NCI-H226 (cell line): Measurements from ENCODE around the gene LYRM9.
"Not testable (repeated sequence)": the region's sequence is repeated elsewhere in the genome, so short reads cannot be mapped to it uniquely, and the experiment has no call there.

Experiments used
- DNase-seq: peaks from one replicate; pipeline ENCODE4 v3.0.0-alpha.2; 2015

LYRM9 gene

DNA sequence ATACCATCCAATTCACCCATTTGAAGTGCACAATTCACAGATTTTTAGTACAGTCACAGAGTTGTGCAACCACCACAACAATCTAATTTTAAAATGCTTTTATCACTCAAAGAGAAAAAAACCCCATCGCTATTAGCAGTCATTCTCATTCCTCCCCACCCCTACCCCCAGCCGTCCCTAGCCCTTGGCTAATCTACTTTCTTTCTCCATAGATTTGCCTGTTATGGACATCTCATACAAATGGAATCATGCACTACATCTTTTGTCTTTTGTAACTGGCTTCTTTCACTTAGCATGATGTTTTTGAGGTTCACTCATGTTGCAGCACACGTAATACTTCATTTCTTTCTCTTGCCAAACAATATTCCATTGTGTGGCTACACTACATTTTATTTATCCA is 20.4 kb downstream of the LYRM9 start:
- no peak for DNase-seq

DNA sequence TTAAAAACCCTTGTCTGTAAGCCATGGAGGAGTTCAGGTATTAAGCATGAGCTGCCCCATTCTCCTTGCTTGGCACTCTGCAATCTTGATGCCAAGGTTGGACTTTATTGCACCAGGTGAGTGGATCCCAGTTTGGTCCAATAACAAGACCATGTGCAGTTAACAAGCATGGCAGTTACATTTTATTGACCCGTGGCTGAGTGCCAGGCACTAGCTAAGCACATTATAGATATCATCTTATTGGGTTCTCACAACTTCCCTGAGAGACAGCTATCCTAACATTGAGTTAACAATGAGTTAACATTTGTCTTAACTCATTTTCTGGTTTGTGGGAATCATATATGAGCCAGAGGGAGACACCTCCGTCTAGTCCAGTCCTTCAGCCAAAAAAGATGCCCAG is 21.8 kb downstream of the LYRM9 start:
- no peak for DNase-seq

DNA sequence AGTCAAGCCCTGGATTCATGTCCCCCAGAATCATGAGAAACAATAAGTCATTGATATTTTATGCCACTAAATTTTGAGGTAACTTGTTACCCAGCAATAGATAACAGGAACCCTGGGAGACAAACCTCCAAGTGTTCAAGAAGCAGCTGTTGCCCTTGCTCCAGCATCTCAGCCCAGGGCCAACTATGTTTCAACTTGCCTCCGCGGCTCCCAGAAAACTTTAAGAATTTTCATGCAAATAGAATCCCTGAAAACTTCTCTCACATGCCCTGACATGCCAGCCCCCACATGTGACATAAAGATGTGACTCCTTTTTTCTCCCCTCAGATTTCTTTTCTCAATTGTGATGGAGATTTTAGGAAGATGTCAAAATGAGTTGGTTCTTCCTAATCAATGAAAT is 22.8 kb downstream of the LYRM9 start:
- no peak for DNase-seq

DNA sequence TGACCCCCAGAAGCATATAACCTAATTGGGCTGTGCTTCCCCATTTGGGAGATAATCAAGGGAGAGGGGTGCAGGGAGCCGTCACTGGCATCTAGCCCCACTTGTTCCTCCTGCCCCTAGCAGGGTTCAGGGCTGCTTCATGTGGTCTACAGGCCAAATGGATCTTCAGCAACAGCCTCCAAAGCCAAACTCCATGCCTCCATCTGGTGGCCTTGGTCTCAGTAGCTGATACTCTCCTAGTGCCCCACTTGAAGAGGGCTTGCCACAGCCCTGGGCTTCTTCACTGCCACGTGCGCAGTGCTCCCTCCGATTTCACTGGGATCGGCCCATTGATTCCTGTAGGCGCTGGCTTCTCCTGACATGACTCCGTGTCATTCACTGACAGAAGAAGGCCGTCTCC is 24.6 kb downstream of the LYRM9 start:
- no peak for DNase-seq

DNA sequence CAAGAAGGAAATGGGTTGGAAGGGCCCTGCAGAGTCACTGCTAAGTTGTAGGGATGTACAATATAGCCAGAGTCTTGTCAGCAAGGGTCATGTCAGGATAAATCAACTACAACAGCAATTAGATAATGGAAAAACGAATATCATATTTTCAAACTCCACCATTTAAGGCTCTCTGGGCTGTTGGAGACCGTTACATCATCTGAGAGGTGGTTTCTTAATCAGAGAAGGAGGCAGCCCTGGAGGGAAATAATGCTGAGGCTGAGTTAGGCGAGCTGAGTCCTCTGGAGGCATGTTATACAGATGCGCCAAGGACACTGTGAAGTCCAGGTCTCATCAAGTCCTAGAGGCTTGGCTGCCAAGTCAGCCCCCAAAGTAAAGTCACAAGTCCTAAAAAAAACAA is 30.3 kb downstream of the LYRM9 start:
- no peak for DNase-seq

DNA sequence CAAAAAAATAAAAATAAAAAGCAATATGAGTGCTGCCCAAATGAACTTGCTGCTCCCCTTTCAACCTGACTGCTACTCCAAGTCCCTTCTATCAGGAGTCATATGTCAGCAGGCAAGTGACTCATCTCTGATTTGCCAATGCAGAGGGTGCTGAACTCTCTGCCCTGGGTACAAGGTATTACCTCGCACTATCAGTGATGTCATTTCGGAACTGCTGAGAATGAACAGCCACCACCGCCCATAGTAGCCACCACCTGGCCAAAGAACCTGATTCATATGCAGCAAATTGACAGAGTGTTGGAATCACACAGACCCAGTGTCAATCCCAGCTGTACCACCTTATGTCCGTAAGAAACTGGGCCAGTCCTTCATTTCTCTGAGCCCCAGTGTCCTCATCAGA is 31.2 kb downstream of the LYRM9 start:
- no peak for DNase-seq

DNA sequence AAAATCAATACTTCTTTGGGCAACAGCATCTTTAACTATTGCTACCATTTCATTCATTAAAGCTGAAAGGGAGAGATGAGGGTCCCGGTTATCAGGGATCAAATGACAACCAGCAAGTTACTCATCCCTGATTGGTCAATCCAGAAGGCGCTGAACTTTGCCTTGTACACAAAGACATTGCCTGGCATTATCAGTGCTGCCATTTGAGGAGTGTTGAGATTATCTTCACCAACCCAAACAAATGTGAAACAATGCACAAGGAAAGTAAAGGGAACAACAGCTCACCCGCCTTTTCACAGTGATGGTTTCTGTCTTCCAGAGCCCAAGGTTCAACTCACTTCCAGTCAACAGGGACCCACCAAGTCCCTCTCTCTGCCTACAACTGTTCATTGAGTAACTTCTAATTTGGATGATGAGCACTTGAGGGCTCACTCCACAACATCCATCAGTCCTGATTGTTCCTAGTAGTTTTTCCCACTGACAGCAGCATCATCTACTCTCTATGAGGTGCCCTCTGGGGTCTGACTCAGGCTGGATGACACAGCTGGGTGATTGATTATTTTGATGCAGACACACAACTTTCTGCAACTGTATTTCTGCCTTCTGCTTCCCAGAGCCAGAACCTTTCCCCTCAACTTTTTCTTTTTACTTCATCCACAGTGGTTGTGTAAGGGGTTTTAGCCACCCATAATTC is 32.0 kb downstream of the LYRM9 start:
- no peak for DNase-seq

DNA sequence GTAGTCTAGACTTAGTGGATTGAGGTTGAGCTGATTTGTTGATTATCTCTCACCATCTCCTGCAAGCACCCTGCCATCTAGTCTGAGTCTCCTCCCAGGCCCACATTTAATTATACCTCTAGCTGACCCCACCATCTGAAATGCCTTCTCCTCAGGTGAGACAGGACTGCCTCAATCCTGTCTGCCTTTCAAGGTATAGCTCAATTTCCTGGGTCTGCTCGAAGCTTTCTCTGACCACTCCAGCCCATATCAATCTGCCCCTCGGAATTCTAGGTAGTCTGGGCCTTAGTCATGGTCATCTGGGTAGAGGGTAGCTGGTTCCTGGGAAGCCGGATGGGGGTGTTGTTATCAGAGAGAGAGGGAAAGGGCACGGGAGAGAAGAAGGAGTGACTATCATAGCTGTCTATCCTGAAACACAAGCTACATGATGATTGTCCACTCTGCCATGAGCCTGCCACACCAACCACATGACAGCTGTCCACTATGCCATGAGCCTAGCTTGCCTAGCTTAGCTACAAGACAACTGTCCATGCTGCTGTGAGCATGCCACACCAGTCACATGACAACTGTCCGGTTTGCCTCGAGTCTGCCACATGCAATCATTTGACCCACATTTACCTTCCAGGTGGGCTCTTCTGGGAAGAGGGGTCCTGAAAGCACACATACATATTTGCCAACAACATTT is 34.4 kb downstream of the LYRM9 start:
- no peak for DNase-seq

DNA sequence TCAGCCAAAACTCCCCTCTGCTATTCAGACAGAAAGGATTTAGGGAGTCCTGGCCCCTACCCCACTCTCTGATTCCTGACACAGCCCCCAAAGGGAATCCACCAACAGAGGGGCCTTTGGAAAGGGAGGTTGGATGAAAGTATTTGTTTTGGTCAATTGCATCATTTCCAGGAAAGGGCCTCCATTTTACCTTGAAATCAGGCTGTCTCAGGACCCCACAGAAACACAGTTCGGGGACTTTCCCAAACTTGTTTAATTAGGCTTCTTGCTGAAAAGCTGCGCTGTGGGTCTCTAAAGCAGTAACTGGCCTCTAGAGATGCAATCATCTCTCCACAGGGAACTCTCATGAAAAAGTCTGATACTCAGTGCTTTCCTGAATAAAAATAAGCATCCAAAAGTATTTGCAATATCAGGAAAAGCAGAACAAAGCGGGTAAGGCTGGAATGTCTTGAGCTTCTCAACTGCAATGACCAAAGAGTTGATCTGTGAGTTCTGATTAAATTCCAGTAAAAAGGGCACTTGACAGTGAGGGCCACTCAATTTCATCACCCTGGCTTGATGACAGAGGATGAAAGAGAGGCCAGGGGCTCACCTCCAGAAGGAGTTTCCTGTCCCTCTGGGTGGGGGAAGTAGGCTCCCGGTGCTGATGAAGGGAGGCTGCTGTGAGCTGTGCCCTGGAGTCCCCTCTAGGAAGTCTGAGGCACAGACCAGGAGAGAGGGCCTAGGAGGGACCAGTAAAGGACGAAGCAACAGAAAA is 36.3 kb downstream of the LYRM9 start:
- no peak for DNase-seq

DNA sequence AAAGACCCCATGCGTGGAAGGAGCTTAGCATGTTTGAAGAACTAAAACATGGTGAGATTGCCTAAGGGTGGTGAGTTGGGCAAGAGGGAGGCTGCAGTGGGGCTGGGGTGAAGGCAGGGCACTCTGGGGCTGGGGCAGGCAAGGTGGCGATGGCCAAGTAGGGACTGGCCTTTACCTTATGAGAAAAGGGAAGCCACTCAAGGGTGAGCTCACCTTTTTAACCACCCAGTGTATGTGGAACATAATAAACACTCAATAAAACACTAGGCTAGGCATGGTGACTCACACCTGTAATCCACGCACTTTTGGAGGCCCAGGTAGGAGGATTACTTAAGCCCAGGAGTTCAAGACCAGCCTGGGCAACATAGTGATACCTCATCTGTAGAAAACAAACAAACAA is 37.7 kb downstream of the LYRM9 start:
- no peak for DNase-seq

DNA sequence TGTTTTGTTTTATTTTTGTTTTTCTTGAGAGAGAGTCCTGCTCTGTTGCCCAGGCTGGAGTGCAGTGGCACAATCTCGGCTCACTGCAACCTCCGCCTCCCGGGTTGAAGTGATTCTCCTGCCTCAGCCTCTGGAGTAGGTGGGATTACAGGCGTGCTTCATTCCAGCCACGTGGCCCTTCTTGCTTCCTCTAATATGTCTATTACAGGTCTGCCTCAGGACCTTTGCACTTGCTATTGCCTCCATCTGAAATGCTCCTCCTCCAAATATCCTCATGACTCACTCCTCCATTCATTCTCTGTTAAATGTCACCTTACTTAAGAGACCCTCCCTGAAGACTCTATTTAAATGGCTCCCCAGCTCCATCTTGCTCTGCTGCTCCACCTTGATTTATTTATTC is 39.0 kb downstream of the LYRM9 start:
- no peak for DNase-seq

DNA sequence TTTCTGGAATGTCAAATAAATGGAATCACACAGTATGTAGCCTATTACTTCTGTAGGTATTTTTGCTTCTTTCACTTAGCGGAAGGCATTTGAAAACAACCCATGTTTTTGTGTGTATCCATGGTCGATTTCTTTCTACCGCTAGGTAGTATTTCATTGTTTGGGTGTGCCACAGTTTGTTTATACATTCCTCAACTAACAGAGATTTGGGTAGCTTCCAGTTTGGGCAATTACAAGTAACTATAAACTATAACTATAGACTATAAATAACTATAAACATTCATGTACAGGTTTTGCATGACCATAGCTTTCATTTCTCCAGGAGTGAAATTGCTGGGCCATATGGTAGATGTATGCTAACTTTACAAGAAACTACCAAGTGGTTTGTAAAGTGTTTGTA is 40.1 kb downstream of the LYRM9 start:
- DNase-seq: no peak

DNA sequence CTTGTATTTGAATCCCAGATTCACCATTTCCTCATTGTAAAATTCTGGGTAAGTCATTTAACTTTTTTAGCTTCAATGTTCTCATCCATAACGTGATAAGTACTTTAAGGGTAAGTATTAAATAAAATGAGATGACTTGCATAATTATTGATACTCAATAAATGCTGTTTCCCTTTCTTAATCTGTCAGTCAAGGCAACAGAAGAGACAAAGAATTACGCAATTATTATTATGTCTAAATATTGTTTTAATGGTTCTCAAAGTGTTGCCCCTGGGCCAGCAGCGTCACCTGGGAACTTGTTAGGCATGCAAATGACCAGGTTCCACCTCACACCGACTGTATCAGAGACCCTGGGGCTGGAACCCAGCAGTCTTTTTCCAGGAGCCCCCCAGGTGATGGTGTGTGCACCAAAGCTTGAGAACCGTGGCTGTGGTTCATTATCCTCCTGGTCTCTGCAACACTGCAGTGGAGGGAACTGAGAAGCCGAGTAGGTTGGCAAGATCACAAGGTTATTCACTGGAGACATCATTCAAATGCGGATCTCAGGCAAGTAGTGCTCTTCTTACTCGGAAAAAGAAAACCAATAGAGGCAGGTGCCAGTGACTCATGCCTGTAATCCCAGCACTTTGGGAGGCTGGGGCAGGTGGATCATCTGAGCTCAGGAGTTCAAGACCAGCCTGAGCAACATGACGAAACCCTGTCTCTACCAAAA is 43.5 kb downstream of the LYRM9 start:
- no peak for DNase-seq

DNA sequence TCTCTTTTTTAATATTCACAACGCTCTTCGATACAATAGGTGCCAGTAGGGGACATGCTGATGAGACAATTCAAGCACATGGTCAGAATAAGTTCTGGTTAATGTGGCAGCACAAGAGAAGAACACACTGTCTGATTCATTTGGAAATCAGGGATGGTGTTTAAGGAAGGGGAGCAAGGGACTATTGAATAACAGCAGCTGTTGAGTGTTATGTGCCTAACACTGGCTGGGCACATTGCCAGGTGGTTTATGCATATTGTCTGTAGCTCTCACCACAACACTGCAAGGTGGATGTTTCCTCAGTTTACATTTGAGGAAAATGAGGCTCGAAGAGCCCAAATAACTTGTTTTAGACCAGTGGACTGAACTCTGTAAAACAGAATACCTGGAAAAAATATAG is 44.2 kb downstream of the LYRM9 start:
- no peak for DNase-seq

DNA sequence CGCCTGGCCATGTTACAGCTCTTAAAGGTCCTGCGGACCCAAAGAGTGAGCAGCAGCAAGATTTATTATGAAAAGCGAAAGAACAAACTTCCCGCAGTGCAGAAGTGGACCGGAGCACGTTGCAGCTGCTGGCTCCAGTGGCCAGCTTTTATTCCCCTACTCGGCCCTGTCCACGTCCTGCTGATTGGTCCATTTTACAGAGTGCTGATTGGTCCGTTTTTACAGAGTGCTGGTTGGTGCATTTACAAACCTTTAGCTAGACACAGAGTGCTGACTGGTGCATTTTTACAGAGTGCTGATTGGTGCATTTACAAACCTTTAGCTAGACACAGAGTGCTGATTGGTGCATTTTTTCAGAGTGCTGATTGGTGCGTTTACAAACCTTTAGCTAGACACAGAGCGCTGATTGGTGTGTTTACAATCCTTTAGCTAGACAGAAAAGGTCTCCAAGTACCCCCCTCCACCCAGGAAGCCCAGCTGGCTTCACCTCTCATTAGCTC is 46.3 kb downstream of the LYRM9 start:
- DNase-seq: not testable (repeated sequence)

DNA sequence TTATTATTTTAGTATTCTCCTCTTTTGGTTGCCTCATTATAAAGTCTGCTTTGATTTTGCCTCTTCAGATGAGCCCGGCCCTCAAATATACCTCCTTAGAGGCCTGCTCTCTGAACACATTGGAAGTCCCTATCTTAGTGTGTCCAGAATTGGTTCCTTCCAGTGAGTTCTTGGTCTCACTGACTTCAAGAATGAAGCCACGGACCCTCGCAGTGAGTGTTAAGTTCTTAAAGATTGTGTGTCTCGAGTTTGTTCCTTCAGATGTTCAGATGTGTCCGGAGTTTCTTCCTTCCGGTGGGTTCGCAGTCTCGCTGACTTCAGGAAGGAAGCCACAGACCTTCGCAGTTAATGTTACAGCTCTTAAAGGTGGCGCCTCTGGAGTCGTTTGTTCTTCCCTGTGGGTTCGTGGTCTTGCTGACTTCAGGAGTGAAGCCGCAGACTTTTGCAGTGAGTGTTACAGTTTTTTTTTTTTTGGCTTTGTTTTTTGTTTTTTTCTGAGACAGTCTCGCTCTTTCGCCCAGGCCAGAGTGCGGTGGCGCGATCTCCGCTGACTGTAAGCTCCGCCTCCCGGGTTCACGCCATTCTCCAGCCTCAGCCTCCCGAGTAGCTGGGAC is 47.0 kb downstream of the LYRM9 start:
- DNase-seq: no peak

DNA sequence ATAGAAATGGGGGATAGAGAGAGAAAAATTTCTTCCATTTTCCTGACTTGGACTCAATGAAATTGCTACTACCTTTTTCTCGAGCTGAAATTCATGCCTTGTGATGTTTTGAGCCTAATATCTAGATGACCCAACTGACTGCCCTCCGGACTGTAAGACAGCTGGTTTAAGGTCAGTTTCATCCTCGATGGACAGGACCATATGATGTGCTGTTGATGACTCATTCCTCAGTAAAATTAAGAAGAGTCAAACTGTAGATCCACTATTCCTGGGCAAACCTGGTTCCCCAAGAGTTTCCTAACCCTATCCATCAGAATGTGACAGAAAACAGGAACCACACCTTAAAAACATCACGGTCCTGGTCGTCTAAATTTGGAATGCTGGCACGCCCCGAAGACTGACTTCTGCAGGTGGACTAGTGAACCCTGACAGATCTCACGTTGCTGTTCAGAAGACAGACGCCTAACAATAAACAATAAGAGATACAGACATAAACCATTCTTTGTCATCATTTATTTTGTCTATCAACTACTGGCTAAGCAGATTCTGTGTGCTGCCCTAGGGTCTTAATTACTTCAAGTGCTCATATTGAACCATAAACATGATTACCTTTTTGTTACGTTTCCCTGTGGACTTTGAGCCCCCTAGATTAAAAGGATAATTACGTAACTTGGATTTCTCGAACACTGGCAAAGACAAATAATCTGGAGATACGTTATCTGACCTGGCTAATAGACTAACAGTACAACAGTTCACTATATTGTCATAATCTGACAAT is 47.7 kb downstream of the LYRM9 start:
- no peak for DNase-seq

DNA sequence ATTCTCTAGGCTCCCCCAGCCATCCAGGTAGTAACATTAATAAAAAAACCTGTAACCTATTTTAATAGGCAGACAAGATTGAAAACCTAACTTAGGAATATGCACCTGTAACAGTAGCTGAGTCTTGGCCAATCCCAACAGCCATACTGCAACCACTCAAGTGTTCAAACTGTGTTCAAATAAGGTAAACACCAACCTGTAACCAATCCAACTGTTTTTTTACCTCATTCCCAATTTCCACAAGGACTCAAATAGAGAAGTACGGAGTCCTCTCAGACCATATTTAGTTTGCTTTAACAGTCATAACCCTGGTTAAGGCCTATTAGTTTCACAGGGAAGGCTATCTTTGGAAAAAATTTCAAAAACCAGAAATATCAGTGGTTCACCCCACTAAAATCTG is 52.5 kb downstream of the LYRM9 start:
- no peak for DNase-seq

DNA sequence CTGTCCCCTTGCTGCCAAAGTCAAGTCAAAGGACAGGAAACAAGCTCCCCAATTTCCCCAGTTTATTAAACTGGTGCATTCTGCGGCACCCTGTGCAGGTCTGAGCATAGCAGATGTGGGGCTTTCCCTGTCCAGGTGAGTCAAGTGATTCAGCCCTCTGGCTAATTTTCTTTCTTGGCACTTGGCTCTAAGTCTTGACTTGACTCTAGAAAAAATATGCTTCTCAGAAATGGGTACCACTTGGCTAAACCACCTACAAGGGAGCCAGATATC is 52.8 kb downstream of the LYRM9 start:
- not testable (repeated sequence) for DNase-seq

DNA sequence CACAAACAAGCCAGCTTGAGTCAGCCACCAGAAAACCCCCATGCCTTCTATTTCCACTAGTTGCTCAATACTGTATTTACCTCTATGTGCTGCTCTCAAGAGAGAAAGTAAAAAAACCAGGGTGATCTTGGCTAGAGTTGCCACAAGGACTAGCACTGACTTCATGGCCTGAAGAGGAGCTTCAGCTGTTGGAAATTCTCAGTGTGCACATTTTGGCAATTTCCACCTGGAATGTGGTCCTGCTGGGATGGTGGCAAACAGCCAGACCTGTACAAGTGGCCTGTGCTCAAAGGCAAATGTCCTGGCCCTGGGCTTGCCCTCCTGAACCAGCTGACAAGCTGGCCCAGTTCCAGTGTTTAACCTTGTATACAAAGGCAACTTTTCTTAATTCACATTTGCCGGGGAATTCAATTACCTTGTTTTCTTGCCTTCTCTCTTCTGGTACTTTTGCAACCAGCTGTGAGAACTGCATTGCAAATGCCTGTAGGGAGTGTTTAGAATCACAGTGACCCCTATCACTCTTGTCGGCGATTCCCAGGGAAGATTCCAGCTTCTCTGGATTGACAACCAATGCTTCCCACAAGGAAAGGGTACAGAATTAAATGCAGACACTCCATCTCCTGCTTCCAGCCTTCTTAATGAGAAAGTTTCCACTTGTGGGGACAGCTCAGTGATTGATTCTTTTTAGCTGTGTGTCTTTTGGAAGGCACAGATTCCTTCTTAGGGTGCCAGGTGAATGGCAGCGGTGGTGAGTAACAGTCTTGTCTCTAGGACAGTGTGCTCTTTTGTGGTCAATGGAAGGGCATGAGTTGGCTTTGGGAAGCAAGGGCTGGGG is 53.4 kb downstream of the LYRM9 start:
- DNase-seq: not testable (repeated sequence)

DNA sequence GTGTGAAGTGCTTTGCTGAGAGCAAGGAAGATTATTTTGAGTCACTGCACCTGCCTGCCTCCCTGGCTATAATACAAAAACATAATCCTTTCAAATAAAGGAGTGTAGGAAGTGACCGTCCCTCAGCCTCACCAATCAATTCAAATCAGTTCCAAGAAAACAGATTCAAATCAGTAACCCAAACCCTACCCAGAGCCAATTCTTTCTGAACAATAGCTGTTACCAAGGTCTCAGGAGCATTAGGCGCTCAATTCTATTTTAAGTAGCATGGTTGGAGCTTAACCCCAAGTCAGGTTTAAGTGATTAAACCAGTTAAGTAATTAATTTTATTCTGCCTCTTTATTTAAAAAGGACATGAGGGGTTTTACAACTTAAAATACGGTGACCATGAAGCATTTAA is 54.6 kb downstream of the LYRM9 start:
- DNase-seq: not testable (repeated sequence)
